Cardiac fibroblast (primary cell): ENCODE results near the gene RARRES2.

Experiments
- DNase-seq, 2 donors: peaks; one replicate each; pipeline versions ENCODE4 v3.0.0 to v3.0.0-alpha.2; 2010; ENCODE audit warnings: low read depth in 2 of 2
- H3K4me3 ChIP-seq, 2 donors: replicated peaks in 1 of 2; 1 replicate in 1 of 2; 2 replicates in 1 of 2; pipeline ENCODE4 v1.5.1; 2011; ENCODE audit warnings: low read depth in 2 of 2, low read length in 2 of 2, mild to moderate bottlenecking in 2 of 2, moderate library complexity in 1 of 2
- CTCF ChIP-seq: IDR thresholded peaks from one replicate; pipeline ENCODE4 v1.5.1; 2011; ENCODE audit warnings: low read depth, mild to moderate bottlenecking, low read length, inconsistent platforms

RARRES2 gene

GRCh38 chr7:150357270-150357669, 15.8 kb upstream of the RARRES2 start:
- no peak for TF ChIP-seq CTCF
- no peak for DNase-seq
- no peak overlapping the region for H3K4me3 ChIP-seq

GRCh38 chr7:150356265-150356897, 15.0 kb upstream of the RARRES2 start:
- DNase-seq, result peak; percentile 55 to 58
- peak; percentile 68 for TF ChIP-seq CTCF
- no peak overlapping the region for H3K4me3 ChIP-seq

- DNase-seq, result no peak
- H3K4me3 ChIP-seq, result no peak overlapping the region
- TF ChIP-seq CTCF, result no peak
Observed at GRCh38 chr7:150355666-150356059, 14.2 kb upstream of the RARRES2 start.

- no peak for TF ChIP-seq CTCF
- peak in 1 of 2 donors; percentile 33 for DNase-seq
- H3K4me3 ChIP-seq, result no peak overlapping the region
Observed at GRCh38 chr7:150351587-150352194, 10.3 kb upstream of the RARRES2 start.

GRCh38 chr7:150346922-150347321, 5.5 kb upstream of the RARRES2 start:
- H3K4me3 ChIP-seq, result no peak overlapping the region
- no peak for TF ChIP-seq CTCF
- DNase-seq, result no peak

- no peak for DNase-seq
- TF ChIP-seq CTCF, result no peak
- H3K4me3 ChIP-seq, result no peak overlapping the region
Observed at GRCh38 chr7:150345012-150345411, 3.6 kb upstream of the RARRES2 start.

- no peak for DNase-seq
- H3K4me3 ChIP-seq, result no peak overlapping the region
- TF ChIP-seq CTCF, result no peak
Observed at GRCh38 chr7:150344299-150344698, 2.9 kb upstream of the RARRES2 start.
